KG1 (cell line): ENCODE data around the gene COL20A1.
"Not testable (repeated sequence)": the region's sequence is repeated elsewhere in the genome, so short reads cannot be mapped to it uniquely, and the experiment has no call there.

Experiments
- DNase-seq: peaks from one replicate; lab custom pipeline; 2025; lab: John Stamatoyannopoulos, UW

COL20A1 gene

DNA sequence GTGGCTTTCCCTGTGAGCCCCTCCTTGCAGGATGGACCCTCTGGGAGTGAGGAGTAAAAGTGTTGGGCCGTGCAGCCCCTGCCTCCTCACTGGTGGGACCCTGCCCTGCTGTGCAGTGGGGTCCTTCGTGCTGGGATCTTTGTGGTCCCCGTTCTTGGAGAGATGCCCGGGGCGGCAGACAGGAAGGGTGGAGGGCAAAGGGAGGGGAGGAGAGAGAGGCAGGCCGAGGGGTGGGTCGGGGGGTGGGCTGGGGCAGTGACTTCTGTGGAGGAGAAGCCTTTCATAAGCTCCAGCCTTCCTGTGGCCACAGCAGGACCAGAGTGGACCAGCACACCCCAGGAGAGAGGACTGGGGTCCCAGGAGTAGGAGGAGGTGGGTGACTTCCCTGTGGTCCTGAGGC, at the start of gene COL20A1:
COL20A1 (plus strand) TSS at position 283 of the 400 bp plus-strand sequence. CDS start 1,922 bp downstream, outside the sequence.
- DNase-seq, result no peak

DNA sequence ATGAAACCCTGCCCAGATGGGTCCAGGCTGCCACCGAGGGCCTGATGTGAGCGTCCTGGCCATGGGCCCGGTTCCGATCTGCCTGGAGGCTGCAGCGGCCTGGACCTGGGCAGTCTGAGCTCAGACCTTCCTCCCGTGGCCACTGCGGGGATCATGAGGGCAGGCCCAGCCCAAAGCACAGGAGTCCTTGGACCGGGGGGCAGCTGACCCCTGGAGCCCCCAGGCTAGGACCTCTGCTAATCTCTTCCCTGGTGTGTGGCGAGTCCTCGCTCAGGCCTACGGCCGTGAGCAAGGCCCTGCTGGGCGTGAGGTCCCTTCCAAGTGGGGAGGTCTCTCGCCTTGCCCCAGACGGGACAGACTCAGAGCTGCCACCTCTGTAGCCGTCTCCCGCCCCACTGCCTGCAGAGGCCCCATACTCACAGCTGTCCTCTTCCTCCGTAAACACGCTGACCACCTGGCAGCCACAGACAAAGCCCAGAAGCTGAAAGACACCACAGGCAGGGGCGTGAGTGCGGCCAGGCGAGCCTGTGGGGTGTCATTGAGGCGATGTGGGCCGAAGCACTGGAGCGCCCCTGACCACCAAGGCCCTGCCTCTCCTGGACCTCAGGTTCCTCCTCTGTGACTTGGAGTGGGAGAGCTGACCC, 49.3 kb upstream of the COL20A1 start:
- DNase-seq, result no peak

DNA sequence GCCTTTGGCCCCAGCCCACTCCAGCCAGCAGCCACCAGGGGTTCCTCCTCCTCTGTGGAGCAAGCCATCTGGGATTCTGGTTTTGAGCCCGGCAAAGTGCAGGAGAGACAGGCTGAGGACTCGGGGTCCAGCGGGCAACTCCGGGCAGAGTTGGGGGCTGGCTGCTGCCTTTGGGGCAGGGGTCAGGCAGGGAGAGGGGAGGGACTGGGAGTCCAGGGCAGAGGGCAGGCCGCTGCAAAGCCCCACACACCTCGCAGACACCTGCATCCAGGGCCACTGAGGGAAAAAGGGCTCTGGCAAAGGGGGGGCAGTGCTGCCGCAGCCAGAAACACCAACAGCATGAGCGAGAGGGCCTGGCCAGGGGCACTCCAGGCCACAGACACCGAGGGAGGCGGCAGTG, 48.5 kb upstream of the COL20A1 start:
- DNase-seq, result no peak

DNA sequence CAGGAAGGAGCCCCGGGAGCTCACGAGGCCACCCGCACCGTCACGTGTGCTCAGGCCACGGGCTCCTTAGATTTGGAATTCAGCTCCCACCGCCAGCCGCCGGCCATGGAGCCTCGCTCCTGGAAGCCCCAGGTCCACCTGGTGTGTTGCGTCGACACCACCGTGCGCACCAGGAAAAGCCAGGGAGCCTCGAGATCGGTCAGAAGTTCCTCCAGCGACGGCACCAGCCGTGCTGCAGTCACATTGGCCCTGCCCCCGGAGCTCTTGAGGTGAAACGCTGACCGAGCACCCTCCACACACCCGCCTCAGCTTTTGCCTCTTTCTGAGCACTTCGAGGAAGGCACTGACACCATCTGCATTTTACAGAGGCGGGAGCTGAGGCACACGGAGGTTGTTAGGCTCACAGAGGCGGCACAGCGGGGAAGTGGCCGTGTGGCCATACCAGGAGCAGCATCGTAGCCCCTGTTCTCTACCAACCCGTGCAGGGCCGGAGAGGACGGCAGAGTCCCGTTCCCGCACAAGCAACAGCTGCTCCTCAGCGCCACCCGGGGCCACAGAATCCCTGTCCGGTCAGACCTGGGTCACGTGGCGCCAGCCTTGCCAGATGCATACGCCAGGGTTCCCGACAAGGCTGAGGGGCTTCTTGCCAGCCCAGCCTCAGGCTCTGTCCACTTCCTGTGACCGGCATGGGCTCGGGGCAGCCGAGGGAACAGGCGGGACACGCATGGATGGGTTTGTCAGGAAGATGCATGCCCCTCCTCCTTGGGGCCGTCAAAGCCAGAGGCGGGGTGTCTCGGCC, 46.3 kb upstream of the COL20A1 start:
- no peak for DNase-seq

DNA sequence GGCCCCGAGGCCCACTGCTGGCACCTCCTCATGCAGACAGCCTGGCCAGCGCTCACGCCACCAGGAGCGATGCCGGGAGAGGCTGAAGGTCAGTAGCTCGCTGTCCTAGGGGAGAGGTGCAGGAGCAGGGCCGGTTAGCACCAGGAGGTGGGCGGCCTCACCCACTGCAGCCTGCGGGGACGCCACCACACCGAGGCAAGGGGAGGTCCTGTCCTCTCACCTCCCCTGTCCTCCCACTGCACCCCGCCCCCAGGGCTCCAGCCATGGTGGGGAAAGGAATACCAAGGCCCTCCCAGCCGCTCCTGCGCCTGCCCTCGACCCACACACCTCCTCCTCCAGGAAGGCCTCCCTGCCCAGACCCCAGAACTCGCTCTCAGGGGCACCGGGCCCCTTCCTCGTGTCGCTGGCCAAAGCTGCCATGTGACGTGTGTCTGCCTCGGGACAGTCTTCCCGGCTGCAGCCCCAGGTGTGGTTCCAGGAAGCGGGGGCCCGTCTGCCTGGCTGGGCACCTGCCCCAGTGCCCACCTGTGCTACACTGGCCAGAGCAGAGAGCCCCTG, 45.2 kb upstream of the COL20A1 start:
- DNase-seq, result no peak

DNA sequence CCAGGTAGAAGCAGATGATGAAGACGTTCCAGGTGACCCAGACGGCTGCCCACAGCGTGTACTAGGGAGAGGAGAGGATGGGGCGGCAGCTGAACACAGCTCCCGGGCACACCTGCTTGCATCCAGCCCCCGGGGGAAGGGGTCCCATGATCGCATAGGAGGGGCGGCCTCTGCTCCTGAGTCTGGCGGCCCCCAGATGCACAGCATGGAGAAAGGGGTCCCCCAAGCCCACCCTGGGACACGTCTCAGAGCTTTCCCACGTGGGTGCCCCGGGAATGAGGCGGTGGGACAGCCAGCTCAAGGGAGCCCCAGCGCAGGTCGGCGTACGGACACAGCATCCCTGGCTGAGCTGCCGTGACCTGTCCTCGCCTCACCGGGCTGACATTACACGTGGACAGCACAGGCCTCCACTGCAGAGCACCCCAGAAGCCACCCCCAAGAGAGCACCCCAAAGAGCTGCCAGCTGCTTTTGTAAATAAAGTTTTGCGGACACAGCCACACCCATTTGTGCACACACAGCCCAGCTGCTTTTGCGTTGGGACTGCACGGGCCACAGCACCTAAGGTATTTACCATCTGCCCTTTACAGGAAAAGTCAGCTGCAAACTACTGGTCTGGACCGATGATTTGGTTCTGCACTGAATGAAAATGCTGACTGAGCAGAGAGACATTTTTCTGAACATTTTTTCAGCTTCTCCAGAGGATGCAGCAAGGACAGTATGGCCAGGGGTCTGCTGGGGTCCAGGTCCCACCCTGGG, 44.0 kb upstream of the COL20A1 start:
- DNase-seq, result no peak

DNA sequence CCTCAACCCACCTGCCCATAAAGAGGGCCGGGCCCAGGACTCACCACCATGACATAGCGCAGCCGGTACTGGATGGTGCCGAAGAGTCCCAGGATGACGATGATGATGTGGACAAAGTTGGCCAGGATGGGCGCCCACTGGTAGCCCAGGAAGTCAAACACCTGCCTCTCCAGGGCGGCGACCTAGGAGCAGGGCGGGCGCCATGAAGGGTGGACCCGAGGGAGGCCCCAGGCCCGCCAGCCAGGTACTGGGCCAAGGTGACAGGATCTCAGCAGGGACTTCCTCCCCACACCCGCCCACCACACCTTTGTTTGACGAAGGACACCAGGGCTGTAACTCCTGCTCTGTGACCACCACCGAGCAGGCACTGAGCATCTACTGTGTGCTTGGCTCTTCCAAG, 43.1 kb upstream of the COL20A1 start:
- no peak for DNase-seq

DNA sequence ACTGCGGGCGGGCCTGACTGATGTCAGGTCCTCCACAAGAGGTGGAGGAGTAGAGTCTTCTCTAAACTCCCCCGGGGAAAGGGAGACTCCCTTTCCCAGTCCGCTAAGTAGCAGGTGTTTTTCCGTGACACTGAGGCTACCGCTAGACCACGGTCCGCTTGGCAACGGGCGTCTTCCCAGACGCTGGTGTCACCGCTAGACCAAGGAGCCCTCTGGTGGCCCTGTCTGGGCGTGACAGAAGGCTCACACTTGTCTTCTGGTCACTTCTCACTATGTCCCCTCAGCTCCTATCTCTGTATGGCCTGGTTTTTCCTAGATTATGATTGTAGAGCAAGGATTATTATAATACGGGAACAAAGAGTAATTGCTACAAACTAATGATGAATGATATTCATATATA, 41.6 kb upstream of the COL20A1 start:
- not testable (repeated sequence) for DNase-seq

DNA sequence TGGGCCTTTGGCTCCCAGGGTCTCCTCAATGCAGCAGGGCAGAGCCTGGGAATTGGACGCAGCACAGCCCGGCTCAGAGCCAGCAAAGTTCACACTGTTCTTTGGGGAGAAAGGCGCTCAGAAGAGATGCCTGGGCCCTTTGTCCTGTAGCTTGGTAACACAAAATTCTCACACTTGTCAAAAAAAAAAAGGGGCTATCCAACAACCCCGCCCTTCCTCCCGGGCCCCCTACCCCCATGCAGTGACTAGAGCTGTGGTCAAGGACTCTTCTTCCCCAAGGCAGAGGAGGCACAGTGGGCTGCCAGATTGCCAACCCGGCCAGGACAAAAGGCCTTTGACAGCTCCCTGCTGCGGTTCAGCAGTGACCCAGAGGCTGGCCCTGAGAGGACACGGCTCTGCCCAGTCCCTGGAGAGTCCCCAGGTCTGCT, 40.7 kb upstream of the COL20A1 start:
- DNase-seq, result no peak

DNA sequence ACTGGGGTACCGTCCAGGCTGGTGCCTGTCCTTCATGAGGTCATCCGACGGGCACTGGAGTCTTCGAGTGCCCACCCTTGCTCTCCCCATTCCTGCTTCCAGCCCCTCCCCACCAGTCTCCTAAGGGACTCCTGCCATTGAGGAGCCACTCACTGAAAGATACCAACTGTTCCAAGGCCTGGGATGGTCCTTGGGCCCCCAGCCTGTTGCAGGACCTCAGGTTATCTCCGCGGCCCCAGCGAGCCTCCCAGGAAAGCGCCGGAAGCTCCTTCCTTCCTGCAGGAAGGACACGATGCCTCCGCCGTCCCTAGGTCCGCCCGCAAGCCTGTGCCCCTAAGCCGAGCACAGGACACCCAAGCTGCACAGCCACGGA, 39.9 kb upstream of the COL20A1 start:
- DNase-seq, result no peak

DNA sequence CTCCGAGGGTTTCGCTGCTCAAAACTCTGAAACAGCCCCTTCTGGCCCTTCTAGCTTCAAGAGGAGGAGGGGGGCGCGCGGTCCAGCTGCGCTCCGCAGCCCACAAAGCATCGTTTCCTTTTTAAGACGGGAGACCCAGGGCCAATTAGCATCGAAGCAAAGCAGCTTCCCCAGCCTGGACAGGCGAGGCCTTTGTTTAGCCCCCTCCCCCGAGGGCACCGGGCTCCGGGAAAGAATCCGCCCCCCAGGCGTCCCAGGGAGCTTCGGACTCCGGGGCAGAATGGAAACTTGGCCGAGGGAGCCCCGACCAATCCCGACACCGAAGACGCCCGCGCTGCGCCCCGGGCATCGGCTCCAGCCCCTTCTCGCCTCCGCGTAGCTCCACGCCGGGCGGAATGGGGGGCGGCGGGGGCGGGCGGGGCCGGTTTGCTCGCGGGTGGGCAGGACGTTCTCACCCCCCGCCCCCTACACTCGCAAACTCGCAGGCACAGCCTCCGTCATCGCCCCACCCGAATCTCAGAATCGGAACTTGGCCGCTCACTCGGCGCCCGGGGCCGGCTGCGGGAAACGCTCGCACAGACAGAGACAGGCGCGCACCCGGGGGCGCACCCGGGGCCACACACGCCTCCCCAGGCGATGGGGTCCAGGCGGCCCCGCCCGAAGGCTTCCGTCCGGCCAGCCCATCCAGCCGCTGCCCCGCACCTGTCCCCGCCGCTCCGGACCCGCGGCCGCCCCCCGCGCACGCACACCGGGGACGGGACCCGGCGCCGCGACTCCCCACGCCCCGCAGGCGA, 39.4 kb upstream of the COL20A1 start:
- no peak for DNase-seq

DNA sequence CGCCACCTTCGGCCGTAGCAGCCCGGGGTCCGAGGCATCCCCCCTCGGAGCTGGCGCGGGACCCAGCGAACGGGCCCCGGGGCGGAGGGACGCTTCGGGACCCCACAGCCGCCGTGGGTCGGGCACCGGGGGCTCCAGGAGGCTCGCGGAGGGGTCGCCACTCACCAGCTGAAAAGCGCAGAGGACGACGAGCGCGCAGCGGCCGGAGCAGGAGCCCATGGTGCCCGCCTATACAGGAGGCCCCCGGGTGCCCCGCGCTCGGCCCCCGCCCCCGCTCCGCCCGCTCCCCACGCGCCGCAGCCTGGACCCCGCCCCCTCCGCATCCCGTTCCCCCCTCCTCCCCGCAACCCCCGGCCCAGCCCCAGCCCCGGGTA, 38.8 kb upstream of the COL20A1 start, which contains the start of gene NKAIN4:
NKAIN4 (minus strand) TSS at position 232 of the 374 bp plus-strand sequence; CDS start at position 219, 13 bp downstream.
- no peak for DNase-seq

DNA sequence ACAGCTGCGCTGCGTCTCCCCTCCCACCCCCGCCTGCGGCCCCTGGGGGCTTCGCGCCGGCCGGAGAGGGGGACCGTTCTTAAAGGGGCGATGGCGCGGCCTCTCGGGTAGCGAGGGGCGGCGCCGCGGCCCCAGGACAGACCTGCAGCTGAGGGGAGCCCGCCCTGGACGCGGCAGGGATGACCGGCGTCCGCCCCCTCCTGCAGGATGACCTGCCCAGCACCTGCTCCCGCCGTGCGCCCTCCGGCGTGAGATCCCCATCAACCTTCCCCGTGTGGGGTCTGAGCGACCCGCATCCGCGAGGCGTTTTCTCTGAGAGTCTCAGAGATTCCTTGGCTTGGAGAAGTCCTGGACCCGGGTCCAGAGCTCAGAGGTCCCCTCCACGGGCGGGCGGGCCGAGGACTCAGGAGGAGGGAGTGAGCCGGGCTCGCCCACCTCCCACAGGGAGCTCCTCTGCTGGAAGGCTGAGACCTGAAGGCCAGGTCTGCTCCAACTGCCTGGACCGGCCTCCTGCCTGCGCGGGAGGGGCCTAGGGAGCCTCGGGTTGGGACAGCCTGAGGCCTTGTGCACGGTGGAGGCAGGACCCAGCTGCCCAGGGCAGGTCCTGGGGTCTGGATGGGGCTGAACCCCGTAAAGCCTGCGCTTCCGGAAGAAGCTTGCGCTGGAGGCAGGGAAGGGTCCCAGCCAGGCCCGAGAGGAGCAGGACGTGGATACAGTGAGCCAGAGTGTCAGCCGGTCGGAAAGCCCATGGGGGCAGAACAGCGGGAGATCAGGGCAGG, 38.2 kb upstream of the COL20A1 start:
- no peak for DNase-seq

DNA sequence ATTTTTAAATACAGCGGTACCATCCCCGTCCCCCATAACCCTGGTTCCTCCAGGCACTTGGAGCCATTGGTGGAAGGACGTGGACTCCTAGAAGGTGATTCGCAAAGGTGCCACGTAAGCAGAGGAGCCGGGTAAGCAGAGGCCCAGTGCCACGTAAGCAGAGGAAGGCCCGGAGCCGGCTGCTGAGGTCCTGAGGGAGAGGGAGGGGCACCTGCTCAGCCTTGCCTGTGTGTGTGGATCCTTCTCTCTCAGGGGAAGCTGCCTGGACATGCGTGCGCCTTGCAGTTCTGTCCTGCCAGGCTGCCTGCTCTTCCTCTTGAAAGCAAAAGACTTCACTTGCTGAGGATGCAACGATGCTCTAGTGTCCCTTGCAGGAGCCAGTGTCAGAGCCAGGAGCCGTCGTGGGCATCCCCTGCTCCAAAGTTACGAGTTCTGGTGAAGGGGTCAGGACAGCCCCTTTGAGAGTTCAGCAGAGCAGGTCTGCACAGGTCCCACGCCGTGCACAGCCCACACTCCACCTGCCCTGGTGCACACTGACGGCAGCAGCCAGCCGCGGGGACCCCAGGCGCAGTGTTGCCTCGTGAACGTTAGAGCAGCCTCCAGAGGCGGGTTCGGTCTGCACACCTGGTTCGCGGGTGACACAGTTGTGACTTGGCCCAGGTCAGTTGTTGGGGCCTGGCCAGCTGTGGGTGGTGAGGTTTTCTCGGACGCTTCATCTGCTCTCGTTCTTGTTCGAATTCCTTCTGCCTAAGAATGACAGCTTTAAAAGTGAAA, 36.9 kb upstream of the COL20A1 start:
- DNase-seq, result no peak

DNA sequence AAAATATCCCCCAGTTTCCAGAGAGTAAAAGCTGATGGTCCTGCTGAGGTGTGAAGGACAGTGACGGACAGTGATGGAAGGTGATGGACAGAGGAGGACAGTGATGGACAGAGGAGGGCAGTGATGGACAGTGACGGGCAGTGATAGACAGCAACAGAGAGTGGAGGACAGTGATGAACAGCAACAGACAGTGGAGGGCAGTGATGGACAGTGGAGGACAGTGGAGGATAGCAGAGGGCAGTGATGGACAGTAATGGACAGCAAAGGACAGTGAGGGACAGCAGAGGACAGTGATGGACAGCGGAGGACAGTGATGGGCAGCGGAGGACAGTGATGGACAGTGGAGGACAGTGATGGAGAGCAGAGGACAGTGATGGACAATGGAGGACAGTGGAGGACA, 36.0 kb upstream of the COL20A1 start:
- no peak for DNase-seq

DNA sequence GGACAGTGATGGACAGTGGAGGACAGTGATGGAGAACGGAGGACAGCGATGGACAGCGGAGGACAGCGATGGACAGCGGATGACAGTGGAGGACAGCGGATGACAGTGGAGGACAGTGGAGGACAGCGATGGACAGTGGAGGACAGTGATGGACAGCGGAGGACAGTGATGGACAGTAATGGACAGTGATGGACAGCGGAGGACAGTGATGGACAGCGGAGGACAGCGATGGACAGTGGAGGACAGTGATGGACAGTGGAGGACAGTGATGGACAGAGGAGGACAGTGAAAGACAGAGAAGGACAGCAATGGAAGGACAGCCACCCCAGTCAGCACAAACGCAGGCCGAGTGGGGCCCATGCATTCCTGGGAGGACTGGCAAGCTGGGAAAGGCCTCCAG, 35.4 kb upstream of the COL20A1 start:
- DNase-seq, result no peak

DNA sequence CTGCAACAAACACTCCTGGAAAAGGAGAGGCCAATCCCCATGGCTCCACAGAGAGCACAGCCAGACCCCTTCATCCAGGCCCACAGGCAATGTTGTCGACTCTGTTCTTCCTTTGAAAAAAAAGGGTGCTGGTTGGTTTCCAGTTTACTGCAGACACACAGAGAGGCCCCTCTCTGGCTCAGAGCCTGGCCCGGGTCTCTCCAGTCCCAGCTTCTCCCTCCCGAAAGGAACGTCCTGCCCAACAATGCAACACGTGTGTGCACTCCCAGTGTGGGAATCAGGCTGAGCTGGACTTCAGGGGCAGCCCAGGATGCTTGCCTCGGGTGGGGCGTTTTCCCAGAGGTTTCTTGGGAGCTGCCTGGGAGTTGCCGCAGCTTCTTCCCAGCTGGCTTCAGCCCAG, 34.2 kb upstream of the COL20A1 start:
- no peak for DNase-seq

DNA sequence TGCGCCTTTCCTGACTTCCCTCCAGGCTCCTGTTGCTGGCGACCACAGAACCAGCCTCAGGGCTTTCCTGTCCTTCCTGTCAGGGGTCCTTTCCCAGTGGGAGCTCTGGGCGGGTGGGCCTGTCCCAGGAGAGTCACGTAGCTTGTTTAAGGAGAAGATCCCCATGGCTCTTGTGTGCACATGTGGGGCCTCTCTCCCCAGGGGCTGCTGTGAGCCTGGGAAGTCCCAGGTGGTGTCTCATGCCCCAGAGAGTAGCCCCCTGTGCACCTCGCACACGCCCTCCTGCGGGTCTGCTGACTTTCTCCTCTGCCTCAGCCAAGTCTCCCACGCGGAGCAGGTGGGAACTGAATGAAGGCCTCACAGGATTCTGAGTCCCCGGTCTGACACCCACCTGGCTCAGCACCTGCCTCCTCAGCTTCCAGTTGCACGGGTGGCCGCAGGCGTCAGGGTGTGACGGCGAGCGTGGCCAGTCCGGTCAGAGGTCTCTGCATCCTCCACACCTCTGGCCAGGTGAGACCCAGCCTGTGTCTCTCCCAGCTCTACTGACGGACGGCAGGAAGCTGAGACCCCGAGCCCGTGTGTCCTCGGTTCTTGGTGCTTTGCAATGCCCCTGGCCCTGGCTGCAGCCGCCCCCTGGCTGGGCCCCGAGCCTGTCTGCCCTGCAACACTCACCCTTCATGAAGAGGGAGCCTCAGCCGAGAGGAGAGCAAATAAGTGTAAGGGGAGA, 33.1 kb upstream of the COL20A1 start:
- DNase-seq, result no peak

DNA sequence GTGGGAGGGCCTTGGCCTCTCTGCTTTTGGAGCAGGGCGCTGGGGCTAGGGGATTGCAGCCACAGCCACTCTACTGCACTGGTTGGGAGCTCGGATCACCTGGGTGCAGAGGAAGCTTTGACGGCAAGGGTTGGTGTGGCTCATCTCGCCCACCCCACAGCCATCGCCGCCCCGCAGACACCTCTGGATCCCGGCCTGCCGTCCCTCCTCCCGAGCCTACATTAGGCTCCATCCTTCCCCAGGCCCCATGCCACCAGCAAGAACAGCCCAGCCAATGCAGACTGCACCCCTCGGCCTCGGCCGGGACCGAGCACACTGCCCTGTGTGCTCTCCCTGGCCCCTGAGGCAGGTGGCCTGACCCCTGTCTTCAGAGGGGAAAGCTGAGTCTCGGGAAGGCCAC, 32.5 kb upstream of the COL20A1 start:
- no peak for DNase-seq
